Activated naive CD8-positive, alpha-beta T cell treated with anti-CD3 and anti-CD28 coated beads, Interleukin-2, amount 10 ng/mL, durations not matched to agents 7 days and 5 days (primary cell): ENCODE results near the gene FLT4. TPM values are rescaled to one million over a fixed set of nuclear protein-coding genes. Genes with fewer than 3 reads are reported as not detected.
A peak's percentile ranks its signal among the peaks of the same experiment; 100 is the strongest.

Experiments
- ATAC-seq: fragments of 150-1000 bp; cut with Tn5 transposase; one replicate; pipeline ENCODE4 v1.10.0; 2021; ENCODE audit warnings: low read depth, moderate library complexity
- POLR2A ChIA-PET: fragments of 350-600 bp; sonication (Branson Sonifier 250); formaldehyde crosslinking; loops from one replicate; lab custom pipeline; 2021; ENCODE audit warnings: antibody characterized with exemption; lab: Charles Lee
- DNase-seq: peaks from one replicate; pipeline ENCODE4 v3.0.0; 2021
- H3K27ac Mint-ChIP-seq: one replicate; pipeline ENCODE4 v1.8.0; 2022; ENCODE audit warnings: mild to moderate bottlenecking, mixed read lengths
- H3K27me3 Mint-ChIP-seq: one replicate; pipeline ENCODE4 v1.8.0; 2022; ENCODE audit warnings: mild to moderate bottlenecking, moderate library complexity, mixed read lengths
- H3K36me3 Mint-ChIP-seq: one replicate; pipeline ENCODE4 v1.8.0; 2021; ENCODE audit warnings: mild to moderate bottlenecking, mixed read lengths
- H3K4me1 Mint-ChIP-seq: one replicate; pipeline ENCODE4 v1.8.0; 2021; ENCODE audit warnings: mixed read lengths
- H3K4me3 Mint-ChIP-seq: one replicate; pipeline ENCODE4 v1.8.0; 2022; ENCODE audit warnings: mild to moderate bottlenecking, moderate library complexity, mixed read lengths
- H3K9me3 Mint-ChIP-seq: one replicate; pipeline ENCODE4 v1.8.0; 2021; ENCODE audit warnings: mixed read lengths
- total RNA-seq, 2 experiments: library from RNA; stranded (reverse); gene quantifications; one replicate each; pipeline ENCODE4 v1.2.3, GENCODE V29; 2021

Gene FLT4
- total RNA-seq, 2 experiments from 2014 or later, result 11.6 to 13.2 TPM

DNA sequence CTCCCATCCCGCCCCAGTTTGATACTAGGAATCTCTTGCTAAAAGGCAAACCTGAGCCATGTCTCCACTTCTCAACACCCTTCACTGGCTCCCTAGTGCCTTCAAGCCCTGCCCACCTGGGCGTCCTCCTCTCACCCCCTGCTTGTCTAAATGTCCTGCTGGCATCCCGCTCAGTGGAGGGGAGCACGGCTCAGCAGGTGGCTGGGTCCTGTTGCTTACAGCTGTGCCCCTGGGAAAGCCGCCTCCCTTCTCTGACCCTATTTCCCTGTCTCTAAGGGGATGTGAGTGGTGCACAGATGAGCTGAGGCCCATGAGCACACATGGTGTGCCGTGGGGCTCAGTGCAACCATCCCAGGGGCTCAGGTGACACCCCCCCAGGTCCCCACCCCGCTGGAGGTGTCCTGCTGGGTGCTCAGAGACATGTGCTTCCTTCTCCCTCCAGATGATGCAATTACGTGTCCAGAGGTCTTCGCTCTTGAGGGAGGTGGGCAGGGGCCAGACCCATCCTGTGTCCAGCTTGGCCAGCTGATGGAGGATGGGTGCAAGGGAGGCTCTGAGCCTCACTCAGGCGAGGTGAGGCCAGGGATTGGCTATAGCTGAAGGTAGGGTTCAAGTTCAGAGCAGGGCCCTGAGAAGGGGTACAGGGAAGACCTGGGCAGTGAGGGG is 24.1 kb downstream of the FLT4 start:
- Mint-ChIP-seq H3K27me3 (no peaks in the 10 kb centered on the region), H3K4me3 (no peak overlapping the region), H3K27ac (peak overlapping the region; percentile 74), H3K4me1 (peaks cover 10% of the 10 kb centered on the region), H3K9me3 (no peaks in the 10 kb centered on the region), H3K36me3 (no peaks in the 10 kb centered on the region)
- no peak for ATAC-seq
- DNase-seq, result no peak
- POLR2A ChIA-PET, result interaction anchor here (0.9 kb wide), 1 partner anchor 22 kb away, joined by 3 read pairs; no protein-coding TSS in a partner anchor

DNA sequence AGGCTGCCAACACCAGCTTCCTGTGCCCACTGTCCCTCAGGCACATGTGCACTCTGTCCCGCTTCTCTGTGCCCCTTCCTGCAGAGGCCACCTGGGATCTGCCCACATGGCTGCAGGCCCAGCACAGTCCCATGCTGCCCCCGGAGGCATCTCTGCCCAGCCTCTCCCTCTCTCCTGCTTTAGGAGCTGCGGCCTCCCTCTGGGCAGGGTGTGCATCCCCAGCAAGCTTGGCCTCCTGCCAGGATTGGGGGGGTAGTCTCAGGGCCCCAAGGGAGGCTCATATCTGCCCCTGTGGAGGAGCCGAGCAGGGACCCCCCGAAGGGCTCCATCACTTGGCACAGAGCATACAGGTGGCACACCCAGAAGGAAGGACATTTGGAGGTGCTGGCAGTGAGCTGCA is 24.8 kb downstream of the FLT4 start:
- H3K9me3 Mint-ChIP-seq, result no peaks in the 10 kb centered on the region
- no peak overlapping the region for H3K4me3 Mint-ChIP-seq
- POLR2A ChIA-PET, result interaction anchor here (0.9 kb wide), 1 partner anchor 22 kb away, joined by 3 read pairs; no protein-coding TSS in a partner anchor

DNA sequence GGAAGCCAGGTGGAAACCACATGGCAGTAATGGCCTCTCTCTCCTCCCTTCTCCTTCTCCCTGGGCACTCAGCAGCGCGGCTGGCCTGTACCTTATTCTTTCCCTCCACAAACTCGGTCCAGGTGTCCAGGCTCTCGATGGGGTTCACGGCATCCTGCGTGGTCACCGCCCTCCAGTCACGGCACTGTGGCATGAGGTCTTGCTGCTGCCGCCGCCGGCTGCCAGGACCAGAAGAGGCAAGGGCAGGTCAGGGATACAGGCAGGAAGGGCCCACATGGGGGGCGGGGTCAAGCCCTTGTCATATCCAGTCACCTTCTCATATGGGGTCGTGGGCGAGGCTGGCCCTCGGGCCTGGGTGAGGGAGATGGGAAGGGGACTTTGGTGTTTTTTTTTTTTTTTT is 25.6 kb downstream of the FLT4 start:
- ATAC-seq, result no peak
- peaks cover 10% of the 10 kb centered on the region for H3K4me1 Mint-ChIP-seq

More for the DNA sequence above, 24.8 kb downstream of the FLT4 start:
- DNase-seq (no peak), ATAC-seq (no peak)
- Mint-ChIP-seq H3K27me3 (no peaks in the 10 kb centered on the region), H3K36me3 (no peaks in the 10 kb centered on the region), H3K27ac (peak overlapping the region; percentile 74), H3K4me1 (peaks cover 10% of the 10 kb centered on the region)

DNA sequence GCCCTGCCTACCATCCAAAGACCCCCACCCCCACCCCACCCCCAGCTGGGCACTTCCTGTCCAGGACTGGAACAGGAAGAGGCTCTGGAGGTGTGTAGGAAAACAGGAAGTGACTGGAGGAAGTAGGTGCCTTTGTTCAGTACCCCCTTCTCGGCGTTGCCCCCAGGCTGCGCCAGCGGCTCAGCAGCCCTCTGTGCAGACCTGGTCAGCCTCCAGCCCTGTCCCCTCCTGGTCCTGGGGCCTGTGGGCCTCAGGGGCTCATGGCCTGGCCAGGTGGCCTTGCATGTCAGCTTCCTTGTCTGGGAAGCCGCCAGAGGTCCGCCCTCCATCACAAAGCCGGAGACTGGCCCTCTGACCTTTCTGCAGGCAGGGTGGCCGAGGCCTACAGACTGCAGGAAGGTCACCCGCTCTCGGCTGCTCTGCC is 26.0 kb downstream of the FLT4 start:
- no peak for DNase-seq

More for the DNA sequence above, 25.6 kb downstream of the FLT4 start:
- DNase-seq, result no peak
- POLR2A ChIA-PET, result no interaction called here
- Mint-ChIP-seq H3K9me3 (no peaks in the 10 kb centered on the region), H3K27ac (peak overlapping the region; percentile 70), H3K27me3 (no peaks in the 10 kb centered on the region), H3K4me3 (no peak overlapping the region), H3K36me3 (no peaks in the 10 kb centered on the region)

DNA sequence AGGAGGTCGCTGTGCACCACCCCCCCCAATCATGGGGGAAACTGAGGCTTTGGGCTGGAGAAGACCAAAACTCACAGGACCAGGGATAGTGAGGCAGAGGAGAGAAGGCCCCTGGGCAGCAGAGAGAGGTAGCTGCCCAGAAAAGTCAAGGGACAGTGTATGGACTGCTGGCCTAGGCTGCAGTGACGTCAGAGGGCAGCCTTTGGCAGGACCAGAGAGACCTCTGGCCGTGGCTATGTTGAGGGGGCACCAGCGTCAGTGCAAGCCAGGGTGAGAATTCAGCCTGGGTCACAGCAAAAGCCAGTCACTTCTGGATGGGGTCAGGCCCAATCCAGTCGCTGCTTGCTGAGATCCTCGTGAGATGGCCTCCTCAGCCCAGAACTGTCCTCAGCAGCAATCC is 26.5 kb downstream of the FLT4 start:
- peaks cover 10% of the 10 kb centered on the region for H3K4me1 Mint-ChIP-seq
- H3K36me3 Mint-ChIP-seq, result no peaks in the 10 kb centered on the region
- no peaks in the 10 kb centered on the region for H3K27me3 Mint-ChIP-seq
- DNase-seq (no peak), ATAC-seq (no peak)
- POLR2A ChIA-PET, result no interaction called here
- peak overlapping the region; percentile 61 for H3K27ac Mint-ChIP-seq
- no peak overlapping the region for H3K4me3 Mint-ChIP-seq
- no peaks in the 10 kb centered on the region for H3K9me3 Mint-ChIP-seq

More for the DNA sequence above, 26.0 kb downstream of the FLT4 start:
- ATAC-seq, result no peak
- H3K36me3 Mint-ChIP-seq, result no peaks in the 10 kb centered on the region
- peaks cover 10% of the 10 kb centered on the region for H3K4me1 Mint-ChIP-seq
- H3K27me3 Mint-ChIP-seq, result no peaks in the 10 kb centered on the region
- H3K27ac Mint-ChIP-seq, result no peak overlapping the region
- H3K9me3 Mint-ChIP-seq, result no peaks in the 10 kb centered on the region
- POLR2A ChIA-PET, result no interaction called here
- H3K4me3 Mint-ChIP-seq, result no peak overlapping the region

DNA sequence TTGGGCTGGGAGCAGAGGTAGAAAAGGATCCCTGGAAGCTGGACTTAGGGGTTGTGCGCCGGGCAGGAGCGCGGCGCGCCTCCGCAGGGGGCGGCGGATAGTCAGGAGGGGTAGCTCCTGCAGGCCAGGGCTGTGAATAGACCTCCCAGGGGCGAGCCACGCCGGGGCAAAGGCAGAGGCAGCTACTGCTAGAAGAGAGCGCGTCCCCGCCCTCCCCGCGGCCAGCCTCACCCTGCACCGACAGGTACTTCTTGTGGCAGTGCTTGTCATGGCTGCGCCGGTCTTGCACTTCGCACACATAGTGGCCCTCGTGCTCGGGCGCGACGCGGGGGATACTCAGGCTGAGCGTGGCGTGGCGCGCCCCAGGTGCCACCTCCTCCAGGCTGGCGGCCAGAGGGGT is 28.1 kb downstream of the FLT4 start:
- Mint-ChIP-seq H3K4me3 (no peak overlapping the region), H3K36me3 (no peaks in the 10 kb centered on the region), H3K9me3 (no peaks in the 10 kb centered on the region), H3K27me3 (no peaks in the 10 kb centered on the region), H3K4me1 (peaks cover 10% of the 10 kb centered on the region), H3K27ac (no peak overlapping the region)
- DNase-seq, result no peak
- POLR2A ChIA-PET, result no interaction called here
- ATAC-seq, result no peak

DNA sequence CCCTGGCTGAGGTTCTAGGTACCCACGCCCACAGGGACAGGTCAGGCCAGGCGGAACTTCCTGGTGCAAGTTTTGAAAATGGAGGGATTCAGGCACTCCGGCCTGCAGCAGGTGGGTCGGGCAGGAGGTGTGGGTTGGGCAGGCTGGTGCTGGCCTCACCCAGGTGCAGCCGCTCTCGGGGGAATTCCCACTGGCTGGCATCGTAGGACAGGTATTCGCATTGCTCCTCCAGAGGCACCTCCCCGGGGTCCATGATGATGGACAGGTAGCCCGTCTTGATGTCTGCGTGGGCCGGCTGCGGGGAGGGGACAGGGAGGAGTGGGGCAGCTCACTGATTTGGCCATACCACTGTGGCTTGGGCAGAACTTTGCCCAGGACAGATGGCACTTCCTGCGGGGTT is 29.4 kb downstream of the FLT4 start:
- Mint-ChIP-seq H3K9me3 (no peaks in the 10 kb centered on the region), H3K27ac (no peak overlapping the region), H3K27me3 (no peaks in the 10 kb centered on the region), H3K36me3 (no peaks in the 10 kb centered on the region), H3K4me3 (no peak overlapping the region), H3K4me1 (peaks cover 8% of the 10 kb centered on the region)
- POLR2A ChIA-PET, result no interaction called here
- DNase-seq (no peak), ATAC-seq (no peak)

DNA sequence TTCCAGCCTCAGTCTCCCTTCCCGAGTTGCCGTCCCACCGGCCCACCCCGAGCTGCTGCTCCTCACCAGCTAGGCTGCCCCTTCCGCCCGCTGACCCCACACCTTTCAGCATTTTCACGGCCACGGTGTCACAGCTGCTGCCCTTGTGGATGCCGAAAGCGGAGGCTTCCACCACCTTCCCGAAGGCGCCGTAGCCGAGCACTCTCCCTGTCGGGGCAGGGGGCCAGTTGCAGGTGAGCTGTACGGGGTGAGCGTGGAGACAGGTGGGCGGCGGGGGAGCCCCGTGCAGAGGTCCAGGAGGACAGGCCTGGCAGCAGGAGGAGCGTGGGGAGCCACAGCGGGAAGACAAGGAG is 29.9 kb downstream of the FLT4 start:
- no peak for DNase-seq
- no peak for ATAC-seq
- H3K27ac Mint-ChIP-seq, result no peak overlapping the region
- H3K36me3 Mint-ChIP-seq, result no peaks in the 10 kb centered on the region
- no peak overlapping the region for H3K4me3 Mint-ChIP-seq
- peaks cover 2% of the 10 kb centered on the region for H3K27me3 Mint-ChIP-seq
- H3K4me1 Mint-ChIP-seq, result peaks cover 8% of the 10 kb centered on the region
- H3K9me3 Mint-ChIP-seq, result no peaks in the 10 kb centered on the region
- POLR2A ChIA-PET, result no interaction called here

DNA sequence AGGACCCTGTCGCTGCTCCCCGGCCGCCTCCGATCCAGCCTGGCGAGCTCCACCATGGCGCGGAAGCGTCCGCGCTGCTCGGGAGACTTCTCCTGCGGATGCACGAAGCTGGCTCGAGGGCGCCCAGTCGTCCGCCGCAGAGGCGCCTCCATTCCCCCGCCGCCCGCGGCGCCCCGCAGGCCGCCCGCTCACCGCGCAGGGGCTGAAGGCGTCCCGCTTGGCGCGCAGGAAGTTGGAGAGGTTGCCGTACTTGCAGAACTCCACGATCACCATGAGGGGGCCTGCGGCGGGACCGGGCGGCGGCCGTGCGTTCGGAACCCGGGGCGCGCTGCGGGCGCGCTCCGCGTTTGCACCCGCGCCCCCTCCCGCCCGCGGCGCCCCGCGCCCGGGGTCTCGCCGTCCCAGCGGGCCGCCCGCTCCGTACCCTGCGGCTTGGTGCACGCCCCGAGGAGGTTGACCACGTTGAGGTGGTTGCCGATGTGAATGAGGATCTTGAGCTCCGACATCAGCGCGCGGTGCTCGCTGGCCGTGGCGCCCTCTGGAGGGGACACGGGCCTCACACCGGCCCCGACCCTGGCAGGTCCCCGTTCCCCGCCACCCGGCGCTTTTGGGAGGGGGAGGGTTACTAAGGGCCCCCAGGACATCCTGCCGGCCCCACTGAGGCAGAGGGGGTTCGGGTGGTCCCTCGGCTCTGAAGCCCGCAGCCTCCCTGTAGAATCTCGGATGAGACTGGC is 30.4 kb downstream of the FLT4 start:
- DNase-seq (peak; percentile 71), ATAC-seq (peak; percentile 73)
- H3K4me3 Mint-ChIP-seq, result peak overlapping the region; percentile 60
- no peaks in the 10 kb centered on the region for H3K36me3 Mint-ChIP-seq
- H3K27ac Mint-ChIP-seq, result no peak overlapping the region
- peaks cover 8% of the 10 kb centered on the region for H3K4me1 Mint-ChIP-seq
- POLR2A ChIA-PET, result no interaction called here
- no peaks in the 10 kb centered on the region for H3K9me3 Mint-ChIP-seq
- peaks cover 2% of the 10 kb centered on the region for H3K27me3 Mint-ChIP-seq

DNA sequence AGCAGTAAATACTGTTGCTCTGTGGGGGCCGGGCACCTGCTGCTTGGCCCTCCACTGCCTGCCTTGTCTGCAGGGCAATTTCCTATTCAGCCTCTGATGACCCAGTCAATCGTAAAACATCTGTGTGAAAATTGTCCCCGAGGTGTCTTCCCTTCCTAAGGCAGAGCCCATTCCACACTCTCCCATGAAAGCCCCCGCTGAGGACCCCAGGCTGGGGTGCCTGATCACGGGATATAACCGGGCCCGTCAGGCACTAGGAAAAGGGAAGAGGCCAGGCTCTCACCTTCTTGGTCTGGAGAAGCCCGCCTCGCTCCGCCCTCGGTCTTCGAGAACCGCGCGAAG is 30.9 kb downstream of the FLT4 start:
- Mint-ChIP-seq H3K27me3 (peaks cover 2% of the 10 kb centered on the region), H3K9me3 (no peaks in the 10 kb centered on the region), H3K4me1 (peaks cover 5% of the 10 kb centered on the region), H3K27ac (no peak overlapping the region), H3K36me3 (no peaks in the 10 kb centered on the region), H3K4me3 (peak overlapping the region; percentile 60)
- no peak for DNase-seq
- no peak for ATAC-seq
- POLR2A ChIA-PET, result no interaction called here

DNA sequence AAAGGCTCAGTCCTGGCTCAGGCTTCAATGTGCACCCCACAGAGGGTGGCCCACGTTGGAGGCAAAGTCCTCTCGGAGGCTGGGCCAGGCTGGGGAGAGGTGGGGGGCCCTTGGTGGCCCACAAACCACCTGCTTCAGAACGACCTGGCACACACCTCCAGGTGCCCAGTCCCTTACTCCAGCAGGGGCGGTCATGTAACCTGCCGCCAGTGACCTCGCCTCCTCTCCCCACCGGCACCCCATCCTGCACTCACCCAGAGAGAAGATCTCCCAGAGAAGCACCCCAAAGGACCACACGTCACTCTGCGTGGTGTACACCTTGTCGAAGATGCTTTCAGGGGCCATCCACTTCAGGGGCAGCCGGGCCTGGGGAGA is 35.6 kb downstream of the FLT4 start:
- Mint-ChIP-seq H3K4me3 (no peak overlapping the region), H3K4me1 (no peaks in the 10 kb centered on the region), H3K27me3 (peaks cover 2% of the 10 kb centered on the region), H3K27ac (no peak overlapping the region), H3K36me3 (no peaks in the 10 kb centered on the region), H3K9me3 (no peaks in the 10 kb centered on the region)
- POLR2A ChIA-PET, result no interaction called here
- DNase-seq (no peak), ATAC-seq (no peak)

DNA sequence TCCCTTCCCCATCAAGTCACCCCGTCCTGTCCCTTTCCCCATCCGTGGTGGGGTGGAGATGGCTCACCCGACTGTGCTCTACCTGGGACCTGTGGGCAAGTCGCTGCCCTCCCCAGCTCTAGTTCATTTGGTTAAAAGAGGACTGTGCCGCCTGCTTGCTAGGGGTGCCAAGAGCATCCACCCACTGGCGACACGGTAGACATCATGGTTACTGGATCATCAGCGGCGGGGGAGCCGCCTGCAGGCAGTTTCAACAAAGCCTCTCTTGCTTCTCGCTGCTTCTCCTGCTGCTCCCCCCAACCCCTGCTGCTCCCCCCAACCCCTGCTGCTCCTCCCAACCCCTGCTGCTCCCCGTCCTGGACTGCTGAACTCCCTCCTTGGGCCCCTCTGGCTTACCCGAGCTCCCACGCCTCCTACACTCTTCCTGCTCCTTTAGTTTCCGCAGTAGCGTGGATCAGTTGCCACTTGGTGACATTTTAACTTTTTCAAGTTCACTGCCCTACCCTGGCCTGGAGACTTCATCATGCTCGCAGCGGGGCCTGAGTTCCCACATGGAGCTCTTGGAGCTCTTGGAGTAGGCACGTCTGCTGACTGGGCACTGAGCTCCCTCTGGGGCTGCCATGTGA is 36.1 kb downstream of the FLT4 start:
- DNase-seq (no peak), ATAC-seq (no peak)
- POLR2A ChIA-PET, result no interaction called here
- peaks cover 2% of the 10 kb centered on the region for H3K27me3 Mint-ChIP-seq
- no peaks in the 10 kb centered on the region for H3K36me3 Mint-ChIP-seq
- H3K4me1 Mint-ChIP-seq, result no peaks in the 10 kb centered on the region
- no peaks in the 10 kb centered on the region for H3K9me3 Mint-ChIP-seq
- no peak overlapping the region for H3K27ac Mint-ChIP-seq
- H3K4me3 Mint-ChIP-seq, result no peak overlapping the region

DNA sequence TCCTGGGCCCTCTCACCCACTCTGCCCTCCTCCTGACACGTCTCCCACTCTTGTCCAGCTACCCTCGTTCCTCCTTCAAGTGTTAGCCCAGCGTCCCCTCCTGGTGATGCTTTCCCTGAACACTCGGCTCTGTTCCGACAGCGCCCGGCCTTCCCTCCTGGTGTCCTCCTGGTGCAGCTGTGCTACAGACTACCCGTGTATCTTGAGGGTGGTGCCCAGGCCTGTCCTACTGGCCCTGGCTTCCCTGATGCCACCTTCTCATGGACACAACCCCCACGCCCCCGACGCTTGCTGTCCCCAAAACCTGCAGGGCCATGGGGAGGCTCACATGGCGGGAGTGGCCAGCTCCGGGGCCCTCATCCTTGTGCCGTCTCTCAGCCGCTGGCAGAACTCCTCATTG is 36.7 kb downstream of the FLT4 start:
- H3K36me3 Mint-ChIP-seq, result no peaks in the 10 kb centered on the region
- DNase-seq (no peak), ATAC-seq (no peak)
- H3K9me3 Mint-ChIP-seq, result no peaks in the 10 kb centered on the region
- peaks cover 2% of the 10 kb centered on the region for H3K27me3 Mint-ChIP-seq
- no peaks in the 10 kb centered on the region for H3K4me1 Mint-ChIP-seq
- no peak overlapping the region for H3K4me3 Mint-ChIP-seq
- POLR2A ChIA-PET, result no interaction called here
- no peak overlapping the region for H3K27ac Mint-ChIP-seq
